ENCODE results near the gene TMEM178B. TPM values are rescaled to one million over a fixed set of nuclear protein-coding genes. Genes with fewer than 3 reads are reported as not detected.
"Not testable (repeated sequence)": the region's sequence is repeated elsewhere in the genome, so short reads cannot be mapped to it uniquely, and the experiment has no call there.

TMEM178B gene
- total RNA-seq, 1 donor from 2014 or later: 38.2 TPM

GRCh38 chr7:141166926-141167325 lies 93.1 kb downstream of the TMEM178B start:
- DNase-seq (no peak), ATAC-seq (no peak)
- intact Hi-C loops (cut with micrococcal nuclease): no loop called here

GRCh38 chr7:141167381-141167964 lies 93.6 kb downstream of the TMEM178B start:
- intact Hi-C loops (cut with micrococcal nuclease): no loop called here
- ATAC-seq (no peak), DNase-seq (no peak)

- intact Hi-C loops (cut with micrococcal nuclease); DNase-seq; ATAC-seq: not testable (repeated sequence)
These were observed 95.3 kb downstream of the TMEM178B start for GRCh38 chr7:141169157-141169556.

- intact Hi-C loops (cut with micrococcal nuclease); ATAC-seq; DNase-seq: not testable (repeated sequence)
These were observed 101.9 kb downstream of the TMEM178B start for GRCh38 chr7:141175728-141176127.

GRCh38 chr7:141177120-141177519 lies 103.3 kb downstream of the TMEM178B start:
- DNase-seq; ATAC-seq; intact Hi-C loops (cut with micrococcal nuclease): not testable (repeated sequence)

- no peak for DNase-seq
- no peak for ATAC-seq
- intact Hi-C loops (cut with micrococcal nuclease): no loop called here
These were observed 104.7 kb downstream of the TMEM178B start for GRCh38 chr7:141178486-141179135.

- intact Hi-C loops (cut with micrococcal nuclease): no loop called here
- no peak for ATAC-seq
These were observed 107.9 kb downstream of the TMEM178B start for GRCh38 chr7:141181812-141182211.

GRCh38 chr7:141184532-141185190 lies 110.8 kb downstream of the TMEM178B start:
- ATAC-seq: no peak
- intact Hi-C loops (cut with micrococcal nuclease): no loop called here

More at GRCh38 chr7:141181812-141182211, 107.9 kb downstream of the TMEM178B start:
- DNase-seq: no peak

GRCh38 chr7:141185369-141185967 lies 111.6 kb downstream of the TMEM178B start:
- no peak for ATAC-seq
- intact Hi-C loops (cut with micrococcal nuclease): no loop called here
- DNase-seq: no peak

More at GRCh38 chr7:141184532-141185190, 110.8 kb downstream of the TMEM178B start:
- no peak for DNase-seq

- intact Hi-C loops (cut with micrococcal nuclease): no loop called here
- no peak for ATAC-seq
- DNase-seq: no peak
These were observed 115.4 kb downstream of the TMEM178B start for GRCh38 chr7:141189231-141189630.

GRCh38 chr7:141190495-141190894 lies 116.6 kb downstream of the TMEM178B start:
- intact Hi-C loops (cut with micrococcal nuclease): no loop called here
- no peak for DNase-seq
- no peak for ATAC-seq

- ATAC-seq (no peak), DNase-seq (no peak)
- intact Hi-C loops (cut with micrococcal nuclease): no loop called here
These were observed 117.4 kb downstream of the TMEM178B start for GRCh38 chr7:141191277-141191676.

- no peak for ATAC-seq
- intact Hi-C loops (cut with micrococcal nuclease): no loop called here
- no peak for DNase-seq
These were observed 119.2 kb downstream of the TMEM178B start for GRCh38 chr7:141193066-141193465.

- intact Hi-C loops (cut with micrococcal nuclease); DNase-seq; ATAC-seq: not testable (repeated sequence)
These were observed 121.9 kb downstream of the TMEM178B start for GRCh38 chr7:141195722-141196121.

GRCh38 chr7:141198194-141198958 lies 124.5 kb downstream of the TMEM178B start:
- DNase-seq (no peak), ATAC-seq (no peak)
- intact Hi-C loops (cut with micrococcal nuclease): no loop called here

- ATAC-seq (no peak), DNase-seq (no peak)
- intact Hi-C loops (cut with micrococcal nuclease): no loop called here
These were observed 126.6 kb downstream of the TMEM178B start for GRCh38 chr7:141200191-141201108.

- ATAC-seq (no peak), DNase-seq (no peak)
- intact Hi-C loops (cut with micrococcal nuclease): no loop called here
These were observed 127.5 kb downstream of the TMEM178B start for GRCh38 chr7:141201145-141201885.

- intact Hi-C loops (cut with micrococcal nuclease): no loop called here
- no peak for ATAC-seq
These were observed 128.7 kb downstream of the TMEM178B start for GRCh38 chr7:141202535-141202934.

More at GRCh38 chr7:141202535-141202934, 128.7 kb downstream of the TMEM178B start:
- DNase-seq: no peak
